A673 (cell line): ENCODE measurements around the gene CLEC4F.

Source experiments
- CTCF ChIP-seq: fragments of 300-800, 200-600 bp; sonication (generic); conservative IDR thresholded peaks from 2 replicates; pipeline ENCODE4 v1.5.1; 2017; ENCODE audit warnings: low read depth, mild to moderate bottlenecking, antibody characterized with exemption, low read length, moderate library complexity, mixed read lengths
- EZH2 ChIP-seq: fragments of 200-600 bp; sonication (generic); IDR thresholded peaks from 2 replicates; pipeline ENCODE4 v1.6.1; 2017; ENCODE audit warnings: borderline replicate concordance, low read depth, mild to moderate bottlenecking, mixed read lengths, antibody characterized with exemption, low read length; ENCODE audit not compliant: poor library complexity, severe bottlenecking

DNA sequence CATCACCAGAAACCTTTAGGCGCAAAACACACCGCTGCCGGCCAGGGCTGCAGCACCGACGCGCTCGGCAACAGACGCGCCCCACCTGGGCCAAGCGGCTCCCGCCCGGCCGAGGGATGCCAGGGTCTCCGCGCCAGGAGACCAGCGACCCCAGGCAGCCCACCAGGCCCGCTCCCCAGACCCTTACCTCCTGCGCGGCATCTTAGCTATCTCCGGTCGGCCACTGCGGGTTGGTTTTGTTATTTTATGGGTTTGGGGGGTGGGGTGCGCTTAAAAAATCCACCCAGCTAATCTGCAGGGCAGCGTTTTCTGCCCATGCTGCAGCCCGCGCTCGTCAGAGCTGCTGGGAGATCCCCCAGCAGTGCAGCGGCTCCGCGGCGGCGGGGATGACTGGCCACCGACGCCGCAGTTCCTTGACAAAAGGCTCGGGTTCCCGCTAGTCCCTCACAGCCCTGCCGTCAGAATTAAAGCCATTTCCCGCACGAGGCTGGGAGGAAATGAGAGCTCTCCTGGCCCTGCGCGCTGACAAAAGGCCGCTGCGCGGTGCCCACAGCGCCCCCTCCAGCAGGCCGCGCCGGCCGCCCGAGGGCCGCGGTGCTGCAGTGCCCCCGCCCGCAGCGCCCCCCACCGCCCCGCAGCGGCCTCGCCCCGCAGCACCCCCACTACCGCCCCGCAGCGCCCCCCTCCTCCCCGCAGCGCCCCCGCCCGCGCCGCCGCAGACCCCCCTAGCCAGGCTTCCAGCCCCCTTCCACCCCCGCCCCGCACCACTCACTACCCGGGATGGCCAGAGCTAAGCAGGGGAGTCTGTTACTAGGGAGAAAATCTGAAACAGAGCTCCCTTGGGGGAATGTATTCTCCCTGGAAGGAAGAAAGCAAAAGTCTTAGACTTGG lies 52.5 kb downstream of the CLEC4F start, which contains the start of gene ADD2:
- TF ChIP-seq EZH2, result no peak
- peak; percentile 48 for TF ChIP-seq CTCF
